HG02588 (cell line): ENCODE measurements around the gene MOGAT3.
"Not testable (repeated sequence)": the region's sequence is repeated elsewhere in the genome, so short reads cannot be mapped to it uniquely, and the experiment has no call there.

ENCODE experiments used
- ATAC-seq: cut with Tn5 transposase; IDR thresholded peaks from one replicate; pipeline ENCODE4 v1.9.1; 2021; ENCODE audit warnings: mild to moderate bottlenecking, moderate library complexity; ENCODE audit not compliant: unreplicated experiment

Gene MOGAT3

DNA sequence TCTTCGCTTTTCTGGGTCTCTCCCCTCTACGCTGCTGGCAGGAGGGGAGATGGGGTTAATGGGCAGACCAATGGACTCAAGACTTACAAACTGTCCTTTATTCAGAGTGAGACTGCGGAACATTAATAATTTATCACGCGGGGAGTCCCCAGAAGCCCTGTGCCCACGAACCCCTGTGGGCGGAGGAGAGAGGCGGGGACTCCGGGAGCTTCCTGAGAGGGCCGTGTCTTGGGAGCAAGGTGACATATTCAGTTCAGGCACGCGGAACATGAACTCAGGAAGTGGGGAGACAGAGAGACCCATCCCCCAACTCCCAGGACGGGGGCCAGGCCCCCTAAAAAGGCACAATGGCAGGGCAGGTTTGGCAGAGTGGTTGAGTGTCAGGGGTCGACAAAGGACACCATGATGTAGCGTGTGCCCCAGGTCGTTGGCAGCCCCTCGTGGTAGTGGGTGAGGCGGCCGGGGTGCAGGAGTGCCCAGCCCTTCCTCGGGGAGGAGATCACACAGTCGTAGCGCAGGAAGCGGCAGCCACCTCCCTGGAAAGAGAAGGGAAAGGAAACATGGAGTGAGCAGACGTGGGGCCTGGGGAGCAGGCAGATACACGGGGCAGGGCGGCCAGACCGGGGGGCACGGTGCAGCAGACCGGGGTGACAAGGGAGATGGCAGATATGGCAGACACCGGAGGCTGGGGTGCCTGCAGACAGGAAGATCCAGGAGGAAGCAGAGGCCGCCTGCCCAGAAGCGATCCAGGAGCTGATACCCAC, 5.2 kb upstream of the MOGAT3 start:
- no peak for ATAC-seq

DNA sequence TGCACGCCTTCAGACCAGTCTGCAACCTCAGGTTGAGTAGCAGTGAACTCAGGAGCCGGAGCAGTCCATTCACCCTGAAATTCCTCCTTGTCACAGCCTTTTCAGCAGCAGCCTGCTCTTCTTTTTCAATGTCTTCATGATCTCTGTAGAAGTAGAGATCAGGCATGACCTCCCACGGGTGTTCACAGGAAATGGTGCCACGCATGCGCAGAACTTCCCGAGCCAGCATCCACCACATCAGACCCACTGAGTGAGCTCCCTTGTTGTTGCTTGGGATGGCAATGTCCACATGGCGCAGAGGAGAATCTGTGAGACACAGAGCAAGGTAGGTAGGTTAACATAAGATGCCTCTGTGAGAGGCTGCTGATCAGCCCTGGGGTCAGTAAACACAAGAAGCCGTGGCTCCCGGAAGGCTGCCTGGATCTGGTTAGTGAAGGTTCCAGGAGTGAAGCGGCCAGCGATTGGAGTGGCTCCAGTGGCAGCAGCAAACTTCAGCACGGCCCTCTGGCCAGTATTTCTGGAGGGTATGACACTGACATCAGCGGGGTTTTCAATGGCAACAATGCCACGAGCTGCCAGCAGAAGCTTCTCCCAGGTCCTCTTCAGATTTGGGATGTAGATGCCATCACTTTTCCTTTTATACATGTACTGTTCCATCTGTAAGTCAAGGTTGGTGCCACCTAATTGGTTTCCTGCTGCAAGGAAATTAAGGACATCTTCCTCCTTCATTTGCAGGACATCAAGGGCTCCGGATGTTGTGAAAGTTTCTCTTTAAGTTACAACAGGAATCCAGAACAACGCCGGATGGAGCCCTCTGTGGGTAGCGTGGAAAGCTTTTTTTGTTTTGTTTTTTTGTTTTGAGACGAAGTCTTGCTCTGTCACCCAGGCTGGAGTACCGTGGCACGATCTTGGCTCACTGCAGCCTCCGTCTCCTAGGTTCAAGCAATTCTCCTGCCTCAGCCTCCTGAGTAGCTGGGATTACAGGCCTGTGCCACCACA, 3.2 kb upstream of the MOGAT3 start:
- ATAC-seq: not testable (repeated sequence)

- no peak for ATAC-seq
Measured at GRCh38 chr7:101202603-101202918, 1.7 kb upstream of the MOGAT3 start.

- ATAC-seq: no peak
Measured at GRCh38 chr7:101201695-101202602, 1.1 kb upstream of the MOGAT3 start.

- no peak for ATAC-seq
Measured at GRCh38 chr7:101200504-101200861, 353 bp downstream of the MOGAT3 start.

- ATAC-seq: not testable (repeated sequence)
Measured at GRCh38 chr7:101199522-101199921, 1.3 kb downstream of the MOGAT3 start.

GRCh38 chr7:101198476-101198875, 2.4 kb downstream of the MOGAT3 start:
- no peak for ATAC-seq

GRCh38 chr7:101197991-101198390, 2.8 kb downstream of the MOGAT3 start:
- no peak for ATAC-seq

GRCh38 chr7:101195884-101196283, 5.0 kb downstream of the MOGAT3 start:
- ATAC-seq: no peak

- no peak for ATAC-seq
Measured at GRCh38 chr7:101189109-101189508, 11.7 kb downstream of the MOGAT3 start.

- ATAC-seq: no peak
Measured at GRCh38 chr7:101186844-101187428, 13.9 kb downstream of the MOGAT3 start.

DNA sequence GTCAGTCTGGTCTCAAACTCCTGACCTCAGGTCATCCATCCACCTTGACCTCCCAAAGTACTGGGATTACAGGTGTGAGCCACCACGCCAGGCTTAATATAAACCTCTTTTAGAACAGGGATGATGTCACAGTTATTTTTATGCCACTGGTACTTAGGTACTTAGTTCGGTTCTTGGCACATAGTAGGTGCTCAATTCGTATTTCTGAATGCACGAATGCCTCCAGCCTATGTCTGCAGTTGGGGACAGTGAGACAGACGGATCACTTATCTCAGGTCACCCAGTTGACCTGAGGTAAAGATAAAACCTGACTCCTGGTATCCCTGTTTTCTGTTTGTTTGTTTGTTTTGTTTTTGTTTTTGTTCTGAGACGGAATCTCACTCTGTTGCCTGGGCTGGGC, 14.6 kb downstream of the MOGAT3 start:
- ATAC-seq: no peak

DNA sequence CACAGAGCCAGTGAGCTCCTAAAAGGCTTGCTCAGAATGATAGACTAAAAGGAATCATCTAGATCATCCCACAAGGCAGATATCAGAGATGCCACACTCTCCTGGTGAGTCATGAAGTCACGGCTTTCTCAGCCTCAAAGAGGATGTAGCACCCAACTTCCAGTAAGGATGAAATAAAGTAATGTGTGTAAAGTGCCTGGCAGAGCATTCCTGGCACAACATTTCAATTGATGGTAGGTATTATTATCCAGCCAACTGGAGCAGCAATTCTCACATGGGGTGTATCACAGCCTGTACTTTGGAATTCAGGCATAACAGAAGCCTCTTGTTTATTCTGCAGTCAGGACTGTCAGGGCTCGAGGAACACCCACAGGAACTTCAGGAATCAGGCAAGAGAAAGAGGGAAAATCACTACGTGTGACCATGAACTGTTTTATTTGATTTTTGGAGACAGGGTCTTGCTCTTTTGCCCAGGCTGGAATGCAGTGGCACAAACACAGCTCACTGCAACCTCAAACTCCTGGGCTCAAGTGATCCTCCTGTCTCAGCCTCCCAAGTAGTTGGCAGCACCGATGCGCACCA, 15.5 kb downstream of the MOGAT3 start:
- ATAC-seq: no peak

GRCh38 chr7:101180130-101180755, 20.6 kb downstream of the MOGAT3 start, which contains the start of gene NAT16:
TSS of gene NAT16 (minus strand) at chr7:101180293. CDS start at chr7:101174807, 5,486 bp downstream.
- no peak for ATAC-seq

DNA sequence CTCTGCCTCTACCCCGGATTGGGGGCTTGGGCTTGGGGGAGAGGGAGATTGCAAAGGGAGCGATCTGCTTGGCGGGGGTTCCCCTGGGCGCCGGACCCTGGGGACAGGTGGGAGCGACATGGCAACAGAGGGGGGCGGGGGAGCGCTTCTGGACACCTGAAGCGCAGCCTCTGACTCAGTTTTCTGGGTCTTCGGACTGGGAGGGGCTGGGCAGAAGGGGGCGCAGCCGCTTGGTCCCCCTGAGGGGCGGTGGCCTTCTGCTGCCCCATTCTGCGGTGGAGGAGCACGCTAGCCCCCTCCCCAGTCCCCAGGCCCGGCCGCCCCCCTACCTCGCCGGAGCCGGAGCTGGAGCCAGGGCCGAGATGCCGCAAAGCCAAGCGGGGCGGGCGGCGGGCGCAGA, 21.1 kb downstream of the MOGAT3 start:
- no peak for ATAC-seq

DNA sequence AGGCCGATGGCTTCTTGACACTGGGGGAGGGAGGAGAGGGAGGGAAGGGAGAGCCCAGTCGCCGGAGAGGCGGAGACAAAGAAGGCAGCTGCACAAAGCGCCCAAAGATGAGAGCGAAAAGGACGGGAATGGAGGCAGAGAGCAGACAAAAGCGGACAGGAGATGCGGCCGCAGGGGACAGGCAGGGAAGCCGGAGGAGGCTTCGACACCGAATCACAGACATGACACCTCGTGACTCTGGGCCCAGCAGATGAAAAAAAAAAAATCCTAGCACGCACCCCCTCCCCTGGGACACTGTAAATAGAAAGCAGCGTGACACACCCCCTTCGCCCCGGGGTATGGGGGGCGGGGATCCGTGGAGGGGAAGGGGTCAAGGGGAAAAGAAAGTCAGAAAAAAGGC, 21.7 kb downstream of the MOGAT3 start:
- no peak for ATAC-seq

GRCh38 chr7:101177644-101178043, 23.2 kb downstream of the MOGAT3 start:
- ATAC-seq: no peak

- no peak for ATAC-seq
Measured at GRCh38 chr7:101175664-101176063, 25.2 kb downstream of the MOGAT3 start.

DNA sequence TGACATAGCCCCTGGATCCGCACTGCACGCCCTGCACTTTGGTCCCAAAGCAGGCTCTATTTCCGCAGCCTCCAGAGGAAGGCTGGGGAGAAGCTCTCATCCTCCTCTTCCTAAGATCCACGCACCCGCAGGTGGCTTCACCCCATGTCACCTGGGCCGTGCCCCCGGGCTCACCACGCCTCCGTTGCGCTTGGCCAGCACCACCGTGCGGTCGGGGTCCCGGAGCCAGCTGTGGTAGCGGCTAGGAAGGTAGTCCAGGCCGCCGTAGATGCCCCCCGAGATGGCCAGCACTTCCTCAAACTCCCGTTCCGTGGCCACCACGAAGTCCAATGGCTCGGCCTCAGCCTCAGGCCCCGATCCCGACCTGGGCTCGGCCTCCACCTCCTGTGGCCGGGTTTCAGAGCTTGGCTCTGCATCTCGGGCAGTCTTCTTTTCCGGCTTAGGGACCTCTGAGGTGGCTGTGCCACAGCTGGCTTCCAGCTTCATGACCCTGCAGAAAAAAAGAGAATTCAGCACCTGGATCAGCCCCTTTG, 26.4 kb downstream of the MOGAT3 start:
- ATAC-seq: no peak
